ENCODE measurements around the gene ZNF79.

DNA sequence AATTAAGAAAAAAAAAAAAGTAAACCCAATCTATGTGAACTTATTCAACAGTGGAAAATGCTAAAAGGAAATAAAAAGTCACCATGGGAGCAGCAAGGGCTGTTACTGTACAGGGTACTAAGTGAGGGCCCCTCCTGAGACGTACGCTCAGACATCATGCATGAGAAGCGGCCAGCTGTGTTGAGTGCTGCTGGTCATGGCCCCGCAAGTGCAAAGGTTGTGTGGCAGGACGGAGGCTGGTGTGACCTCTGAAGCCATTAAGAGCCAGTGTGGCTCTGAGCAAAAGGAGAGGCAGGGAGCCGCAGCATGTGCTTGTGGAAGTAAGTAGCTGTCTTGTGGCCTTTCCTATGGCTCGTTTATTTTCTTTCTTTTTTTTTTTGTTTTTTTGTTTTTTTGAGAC is 3.1 kb upstream of the ZNF79 start:
- TF ChIP-seq HDAC6 (IDR thresholded peaks at IDR 0.05; ENCODE audit: low read depth, low read length) (no peak), SIX5 (IDR thresholded peaks at IDR 0.05; ENCODE audit: borderline replicate concordance in 1 of 2, insufficient read depth in 1 of 2, low read depth in 1 of 2, low read length in 2 of 2) (no peak), SMAD3 (CRISPR knock-in tag; conservative IDR thresholded peaks at IDR 0.05) (no peak), NFATC3 (IDR thresholded peaks at IDR 0.05) (no peak), ZFP1 (CRISPR knock-in tag; IDR thresholded peaks at IDR 0.05) (no peak), CBFA2T3 (IDR thresholded peaks at IDR 0.05) (no peak)
- TF ChIP-seq, protein P1, sequence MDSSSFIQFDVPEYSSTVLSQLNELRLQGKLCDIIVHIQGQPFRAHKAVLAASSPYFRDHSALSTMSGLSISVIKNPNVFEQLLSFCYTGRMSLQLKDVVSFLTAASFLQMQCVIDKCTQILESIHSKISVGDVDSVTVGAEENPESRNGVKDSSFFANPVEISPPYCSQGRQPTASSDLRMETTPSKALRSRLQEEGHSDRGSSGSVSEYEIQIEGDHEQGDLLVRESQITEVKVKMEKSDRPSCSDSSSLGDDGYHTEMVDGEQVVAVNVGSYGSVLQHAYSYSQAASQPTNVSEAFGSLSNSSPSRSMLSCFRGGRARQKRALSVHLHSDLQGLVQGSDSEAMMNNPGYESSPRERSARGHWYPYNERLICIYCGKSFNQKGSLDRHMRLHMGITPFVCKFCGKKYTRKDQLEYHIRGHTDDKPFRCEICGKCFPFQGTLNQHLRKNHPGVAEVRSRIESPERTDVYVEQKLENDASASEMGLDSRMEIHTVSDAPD (CRISPR knock-in tag; IDR thresholded peaks at IDR 0.05), result no peak
- TF ChIP-seq, protein P2, sequence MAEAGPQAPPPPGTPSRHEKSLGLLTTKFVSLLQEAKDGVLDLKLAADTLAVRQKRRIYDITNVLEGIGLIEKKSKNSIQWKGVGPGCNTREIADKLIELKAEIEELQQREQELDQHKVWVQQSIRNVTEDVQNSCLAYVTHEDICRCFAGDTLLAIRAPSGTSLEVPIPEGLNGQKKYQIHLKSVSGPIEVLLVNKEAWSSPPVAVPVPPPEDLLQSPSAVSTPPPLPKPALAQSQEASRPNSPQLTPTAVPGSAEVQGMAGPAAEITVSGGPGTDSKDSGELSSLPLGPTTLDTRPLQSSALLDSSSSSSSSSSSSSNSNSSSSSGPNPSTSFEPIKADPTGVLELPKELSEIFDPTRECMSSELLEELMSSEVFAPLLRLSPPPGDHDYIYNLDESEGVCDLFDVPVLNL (CRISPR knock-in tag; IDR thresholded peaks at IDR 0.05; ENCODE audit: low read depth), result no peak
